GM18526 (cell line): ENCODE results near the gene LMF1.

Experiments used
- POLR2A ChIP-seq: IDR thresholded peaks from 3 replicates; pipeline ENCODE4 v1.6.1; 2011; ENCODE audit not compliant: insufficient read length; ENCODE audit errors: extremely low read depth

Gene LMF1

GRCh38 chr16:959232-960040 is 11.3 kb downstream of the LMF1 start:
- no peak for TF ChIP-seq POLR2A

- no peak for TF ChIP-seq POLR2A
These were observed 18.5 kb downstream of the LMF1 start for GRCh38 chr16:952321-952720.

- TF ChIP-seq POLR2A: no peak
These were observed 19.0 kb downstream of the LMF1 start for GRCh38 chr16:951660-952301.

GRCh38 chr16:947255-947921 is 23.4 kb downstream of the LMF1 start:
- TF ChIP-seq POLR2A: no peak

- TF ChIP-seq POLR2A: no peak
These were observed 24.8 kb downstream of the LMF1 start for GRCh38 chr16:946048-946395.

- TF ChIP-seq POLR2A: no peak
These were observed 25.3 kb downstream of the LMF1 start for GRCh38 chr16:945271-946047.

- TF ChIP-seq POLR2A: no peak
These were observed 26.8 kb downstream of the LMF1 start for GRCh38 chr16:943971-944370.

- no peak for TF ChIP-seq POLR2A
These were observed 28.2 kb downstream of the LMF1 start for GRCh38 chr16:942436-943060.

- no peak for TF ChIP-seq POLR2A
These were observed 30.8 kb downstream of the LMF1 start for GRCh38 chr16:939941-940340.

GRCh38 chr16:939311-939710 is 31.5 kb downstream of the LMF1 start:
- no peak for TF ChIP-seq POLR2A

GRCh38 chr16:938752-939151 is 32.0 kb downstream of the LMF1 start:
- no peak for TF ChIP-seq POLR2A

GRCh38 chr16:938136-938535 is 32.6 kb downstream of the LMF1 start:
- no peak for TF ChIP-seq POLR2A

- no peak for TF ChIP-seq POLR2A
These were observed 33.1 kb downstream of the LMF1 start for GRCh38 chr16:937723-938122.

GRCh38 chr16:937311-937710 is 33.5 kb downstream of the LMF1 start:
- no peak for TF ChIP-seq POLR2A

- no peak for TF ChIP-seq POLR2A
These were observed 35.1 kb downstream of the LMF1 start for GRCh38 chr16:935684-936083.
